AG10803 (cell line): ENCODE data around the gene SMIM17.

Experiments used
- DNase-seq: peaks from one replicate; pipeline ENCODE4 v3.0.0; 2010; ENCODE audit warnings: low read depth
- H3K4me3 ChIP-seq: 2 replicates; pipeline ENCODE4 v1.5.1; 2011; ENCODE audit warnings: mild to moderate bottlenecking, low read length, control low read depth
- TF ChIP-seq, protein P1 (sequence below): conservative IDR thresholded peaks from 2 replicates; pipeline ENCODE4 v1.5.1; 2011; ENCODE audit warnings: mild to moderate bottlenecking, low read length, control low read depth, inconsistent platforms

Gene SMIM17

DNA sequence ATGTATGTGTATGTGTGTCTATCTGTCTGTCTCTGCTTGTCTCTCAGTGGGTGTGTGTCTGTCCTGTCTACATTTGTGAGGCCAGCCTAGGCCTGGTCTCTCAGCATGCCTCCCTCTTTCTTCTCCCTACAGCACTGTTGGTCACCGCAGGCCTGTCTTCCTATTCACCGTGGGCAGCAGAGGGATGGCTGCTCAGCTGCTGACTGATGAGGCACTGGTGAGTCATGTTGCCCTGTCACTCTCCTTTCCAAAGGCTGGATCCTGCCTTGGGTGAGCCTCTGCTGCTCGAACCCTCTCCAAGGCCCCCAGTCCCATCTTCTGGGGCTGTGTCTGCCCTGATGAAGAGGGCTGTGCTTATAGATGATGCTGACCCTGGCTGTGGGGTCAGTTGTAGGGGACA lies 41.6 kb upstream of the SMIM17 start:
- H3K4me3 ChIP-seq, result no peak overlapping the region
- TF ChIP-seq, protein P1, sequence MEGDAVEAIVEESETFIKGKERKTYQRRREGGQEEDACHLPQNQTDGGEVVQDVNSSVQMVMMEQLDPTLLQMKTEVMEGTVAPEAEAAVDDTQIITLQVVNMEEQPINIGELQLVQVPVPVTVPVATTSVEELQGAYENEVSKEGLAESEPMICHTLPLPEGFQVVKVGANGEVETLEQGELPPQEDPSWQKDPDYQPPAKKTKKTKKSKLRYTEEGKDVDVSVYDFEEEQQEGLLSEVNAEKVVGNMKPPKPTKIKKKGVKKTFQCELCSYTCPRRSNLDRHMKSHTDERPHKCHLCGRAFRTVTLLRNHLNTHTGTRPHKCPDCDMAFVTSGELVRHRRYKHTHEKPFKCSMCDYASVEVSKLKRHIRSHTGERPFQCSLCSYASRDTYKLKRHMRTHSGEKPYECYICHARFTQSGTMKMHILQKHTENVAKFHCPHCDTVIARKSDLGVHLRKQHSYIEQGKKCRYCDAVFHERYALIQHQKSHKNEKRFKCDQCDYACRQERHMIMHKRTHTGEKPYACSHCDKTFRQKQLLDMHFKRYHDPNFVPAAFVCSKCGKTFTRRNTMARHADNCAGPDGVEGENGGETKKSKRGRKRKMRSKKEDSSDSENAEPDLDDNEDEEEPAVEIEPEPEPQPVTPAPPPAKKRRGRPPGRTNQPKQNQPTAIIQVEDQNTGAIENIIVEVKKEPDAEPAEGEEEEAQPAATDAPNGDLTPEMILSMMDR, result no peak
- DNase-seq, result no peak

DNA sequence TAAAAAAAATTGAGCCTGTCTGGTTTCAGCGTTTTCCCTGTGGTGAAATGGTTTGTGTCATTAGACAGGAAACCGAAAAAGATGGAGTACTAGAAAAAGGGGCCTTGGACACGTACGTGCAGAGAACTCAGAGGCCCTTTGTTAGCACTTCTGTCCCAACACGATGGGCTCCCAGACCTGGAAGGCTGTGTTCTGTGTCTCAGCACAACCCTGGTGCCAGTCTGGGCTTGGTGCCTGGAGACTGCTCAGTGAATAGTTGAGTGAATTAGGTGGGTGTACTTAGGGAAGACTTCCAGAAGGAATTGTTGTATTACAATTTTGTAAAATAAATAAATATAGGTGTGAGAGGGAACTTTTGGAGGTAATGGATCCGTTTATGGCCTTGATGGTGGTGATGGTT lies 39.1 kb upstream of the SMIM17 start:
- TF ChIP-seq, protein P1, result no peak
- no peak overlapping the region for H3K4me3 ChIP-seq
- DNase-seq, result no peak

DNA sequence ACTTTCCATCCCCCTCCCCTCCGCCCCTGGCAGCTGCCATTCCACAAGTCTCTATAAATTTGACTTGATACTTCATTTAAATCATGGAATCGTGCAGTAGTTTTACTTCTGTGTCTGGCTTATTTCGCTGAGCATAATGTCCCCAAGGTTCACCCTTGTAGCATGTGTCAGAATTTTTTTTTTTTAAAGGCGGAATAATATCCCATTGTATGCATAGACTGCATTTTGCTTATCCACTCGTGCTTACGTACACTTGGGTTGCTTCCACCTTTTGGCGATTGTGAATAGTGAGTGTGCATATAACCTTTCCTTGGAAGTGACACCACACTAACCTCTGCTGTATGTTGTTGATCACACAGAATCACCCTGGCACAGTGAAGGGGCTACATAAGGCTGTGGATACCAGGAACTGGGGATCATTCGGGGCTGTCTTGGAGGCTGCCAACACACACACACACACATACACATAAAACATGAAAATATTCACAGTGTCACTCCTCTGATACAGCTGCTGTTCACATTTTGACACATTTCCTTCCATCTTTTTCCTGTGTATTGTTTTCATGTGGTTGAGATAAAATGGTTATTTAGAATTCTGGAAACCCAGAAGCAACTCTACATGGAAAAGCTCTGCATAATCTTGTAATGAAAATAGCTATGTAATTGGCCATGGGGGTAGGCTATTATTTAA lies 34.5 kb upstream of the SMIM17 start:
- no peak for DNase-seq
- TF ChIP-seq, protein P1, result no peak
- H3K4me3 ChIP-seq, result no peak overlapping the region

DNA sequence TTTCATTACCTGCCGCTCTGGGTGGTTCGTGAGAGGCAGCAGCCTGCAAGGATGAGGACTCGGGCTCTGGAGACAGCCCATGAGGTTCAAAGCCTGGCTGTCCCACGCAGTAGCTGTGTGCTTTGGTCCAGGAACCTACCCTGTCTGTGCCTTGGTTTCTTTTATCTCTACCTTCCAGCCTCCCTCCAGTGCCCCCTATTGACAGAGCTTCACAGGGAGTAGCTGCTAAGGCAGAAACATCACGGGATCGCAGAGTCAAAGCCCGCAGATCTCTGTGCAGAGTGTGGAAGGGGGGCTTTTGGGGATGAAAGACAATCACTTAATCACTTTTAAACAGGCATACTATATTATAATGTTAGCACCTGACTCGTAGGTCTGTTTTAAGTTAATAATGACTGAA lies 31.7 kb upstream of the SMIM17 start:
- TF ChIP-seq, protein P1, result no peak
- DNase-seq, result no peak
- no peak overlapping the region for H3K4me3 ChIP-seq

DNA sequence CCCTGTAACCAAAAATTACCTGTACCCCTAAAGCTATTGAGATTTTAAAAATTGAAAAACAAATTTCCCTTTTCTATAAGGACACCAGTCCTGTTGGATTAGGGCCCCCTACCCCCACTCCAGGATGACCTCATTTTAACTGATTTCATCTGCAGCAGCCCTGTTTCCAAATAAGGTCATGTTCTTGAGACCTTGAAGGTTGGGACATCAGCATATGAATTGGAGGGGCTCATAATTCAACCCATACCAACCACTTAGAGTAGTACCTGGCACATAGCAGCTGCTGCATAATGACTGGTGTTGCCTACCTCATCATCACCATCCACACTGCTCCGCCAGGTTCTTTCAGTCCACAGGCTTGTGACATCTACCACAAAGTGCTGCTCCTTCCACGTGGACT lies 30.2 kb upstream of the SMIM17 start:
- no peak overlapping the region for H3K4me3 ChIP-seq
- DNase-seq, result no peak
- TF ChIP-seq, protein P1, result no peak

DNA sequence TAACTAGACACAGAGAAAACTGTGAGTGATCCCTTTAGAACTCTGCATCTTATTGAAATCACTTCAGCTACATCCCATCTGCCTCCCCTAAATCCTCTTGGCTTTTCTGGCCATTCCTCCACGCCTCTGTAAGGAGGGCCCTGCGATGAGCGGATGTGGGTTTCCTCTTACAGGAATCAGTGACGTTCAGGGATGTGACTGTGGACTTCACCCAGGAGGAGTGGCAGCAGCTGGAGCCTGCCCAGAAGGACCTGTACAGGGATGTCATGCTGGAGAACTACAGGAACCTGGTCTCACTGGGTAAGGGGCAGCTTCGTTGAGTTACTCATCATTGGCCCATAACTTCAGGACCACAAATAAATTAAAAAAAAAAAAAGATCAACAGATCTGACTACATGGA lies 29.3 kb upstream of the SMIM17 start:
- no peak overlapping the region for H3K4me3 ChIP-seq
- TF ChIP-seq, protein P1, result no peak
- no peak for DNase-seq

DNA sequence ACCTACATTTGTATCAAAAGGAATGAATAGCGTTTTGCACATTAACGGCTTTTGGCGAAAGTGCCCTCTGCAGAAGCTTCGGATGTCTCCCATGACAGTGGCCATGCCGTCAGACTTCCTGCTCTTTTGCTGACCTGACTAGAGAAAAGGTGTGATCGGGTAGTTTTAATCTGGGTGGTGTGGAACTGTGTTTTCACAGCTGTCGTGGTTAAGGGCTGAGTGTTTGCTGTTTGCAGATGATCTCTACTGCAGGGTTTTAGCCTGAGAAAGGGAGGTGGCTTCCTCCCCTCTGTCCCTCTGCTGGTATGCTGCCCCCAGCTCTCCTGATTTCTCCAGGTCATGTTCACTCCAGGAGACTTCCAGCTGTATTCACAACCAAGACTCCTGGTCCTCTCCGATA lies 25.4 kb upstream of the SMIM17 start:
- no peak for DNase-seq
- TF ChIP-seq, protein P1, result no peak
- H3K4me3 ChIP-seq, result no peak overlapping the region
